Mucosa of gallbladder (tissue), 1 donor: ENCODE measurements around the gene AP4M1. TPM values are rescaled to one million over a fixed set of nuclear protein-coding genes. Genes with fewer than 3 reads are reported as not detected.

Experiments used
- DNase-seq: peaks from one replicate; pipeline ENCODE4 v3.0.0-alpha.2; 2020; ENCODE audit warnings: low spot score
- total RNA-seq: library from RNA; stranded (reverse); gene quantifications from one replicate; pipeline ENCODE4 v1.2.1, GENCODE V29; 2021
- donor health status: DM: no; HTN: no; CAD: no.

AP4M1 gene
- total RNA-seq, 1 donor from 2014 or later: 34.1 TPM

- DNase-seq: no peak
These were observed 15.9 kb upstream of the AP4M1 start for GRCh38 chr7:100085515-100085914.

GRCh38 chr7:100087055-100087750, 14.2 kb upstream of the AP4M1 start:
- DNase-seq: peak; percentile 66

GRCh38 chr7:100088095-100088620, 13.3 kb upstream of the AP4M1 start:
- no peak for DNase-seq

- DNase-seq: peak; percentile 83
These were observed 12.6 kb upstream of the AP4M1 start, which contains the start of gene COPS6 for GRCh38 chr7:100088621-100089457. Gene COPS6, plus strand, starts transcription at chr7:100088969. Its CDS starts 22 bp downstream, at chr7:100088991.

- no peak for DNase-seq
These were observed 11.8 kb upstream of the AP4M1 start for GRCh38 chr7:100089458-100090196.

- no peak for DNase-seq
These were observed 10.7 kb upstream of the AP4M1 start for GRCh38 chr7:100090527-100091410.

GRCh38 chr7:100091411-100092181, 9.8 kb upstream of the AP4M1 start:
- DNase-seq: no peak

GRCh38 chr7:100093054-100093453, 8.4 kb upstream of the AP4M1 start:
- no peak for DNase-seq

- peak; percentile 39 for DNase-seq
These were observed 7.9 kb upstream of the AP4M1 start for GRCh38 chr7:100093498-100093897.

- no peak for DNase-seq
These were observed 7.4 kb upstream of the AP4M1 start for GRCh38 chr7:100093925-100094486.

GRCh38 chr7:100095289-100095688, 6.2 kb upstream of the AP4M1 start:
- no peak for DNase-seq

- DNase-seq: no peak
These were observed 5.7 kb upstream of the AP4M1 start for GRCh38 chr7:100095704-100096103.

GRCh38 chr7:100098913-100099312, 2.5 kb upstream of the AP4M1 start:
- DNase-seq: no peak

- no peak for DNase-seq
These were observed 2.0 kb upstream of the AP4M1 start for GRCh38 chr7:100099452-100099851.

GRCh38 chr7:100100420-100101015, 925 bp upstream of the AP4M1 start:
- peak; percentile 91 for DNase-seq

- no peak for DNase-seq
These were observed 1.8 kb downstream of the AP4M1 start for GRCh38 chr7:100102950-100103840.

- DNase-seq: no peak
These were observed 4.1 kb downstream of the AP4M1 start for GRCh38 chr7:100105534-100105933.

GRCh38 chr7:100106633-100107032, 5.2 kb downstream of the AP4M1 start:
- DNase-seq: no peak
